K562 (cell line): ENCODE data around the gene MEAF6. TPM values are rescaled to one million over a fixed set of nuclear protein-coding genes. Genes with fewer than 3 reads are reported as not detected.

ENCODE experiments used
- CBX5 ChIP-seq: IDR thresholded peaks from 2 replicates; pipeline ENCODE4 v1.6.1; 2014; ENCODE audit warnings: low read depth, borderline replicate concordance
- EHMT2 ChIP-seq: fragments of 450-650 bp; IDR thresholded peaks from 2 replicates; pipeline ENCODE4 v1.6.1; 2018; ENCODE audit warnings: antibody characterized with exemption
- GATA2 ChIP-seq: sonication (generic); formaldehyde crosslinking; IDR thresholded peaks from 2 replicates; pipeline ENCODE4 v1.4.0; 2020; ENCODE audit warnings: mild to moderate bottlenecking, missing genetic modification reagents
- GTF2F1 ChIP-seq: IDR thresholded peaks from 2 replicates; pipeline ENCODE4 v1.6.1; 2011; ENCODE audit warnings: low read depth, low read length, improper control_type of control experiment
- HDAC2 ChIP-seq: fragments of 450-650 bp; IDR thresholded peaks from 2 replicates; pipeline ENCODE4 v1.6.1; 2016; ENCODE audit warnings: mild to moderate bottlenecking
- HDAC6 ChIP-seq: IDR thresholded peaks from 2 replicates; pipeline ENCODE4 v1.6.1; 2012; ENCODE audit warnings: low read depth, mild to moderate bottlenecking, control low read depth, inconsistent platforms, low read length, moderate library complexity
- HMGXB4 ChIP-seq: sonication (generic); formaldehyde crosslinking; IDR thresholded peaks from 2 replicates; pipeline ENCODE4 v1.8.1; 2023; ENCODE audit warnings: mild to moderate bottlenecking, missing genetic modification reagents
- KDM2B ChIP-seq: fragments of 250-450 bp; sonication (Bioruptor Pico); IDR thresholded peaks from 2 replicates; pipeline ENCODE4 v1.8.0; 2021; ENCODE audit warnings: mild to moderate bottlenecking, moderate library complexity
- MBD2 ChIP-seq: sonication (generic); IDR thresholded peaks from 2 replicates; pipeline ENCODE4 v1.6.1; 2016; ENCODE audit warnings: low read depth, borderline replicate concordance
- MCM7 ChIP-seq, 2 experiments: fragments of 450-650 bp; IDR thresholded peaks; 2 replicates each; pipeline ENCODE4 v1.6.1; 2016 to 2018
- NR2C1 ChIP-seq, 2 experiments: fragments of 450-650 bp; IDR thresholded peaks; 2 replicates each; pipeline ENCODE4 v1.6.1; 2017; ENCODE audit warnings: mild to moderate bottlenecking in 2 of 2, antibody characterized with exemption in 1 of 2, inconsistent platforms in 1 of 2, missing compliant biosample characterization in 1 of 2, missing genetic modification characterization in 1 of 2
- NR3C1 ChIP-seq: sonication (generic); formaldehyde crosslinking; IDR thresholded peaks from 2 replicates; pipeline ENCODE4 v1.8.1; 2022; ENCODE audit warnings: missing genetic modification reagents
- PML ChIP-seq: IDR thresholded peaks from 2 replicates; pipeline ENCODE4 v1.6.1; 2012; ENCODE audit warnings: low read length, inconsistent platforms
- POLR2AphosphoS2 ChIP-seq: IDR thresholded peaks from 2 replicates; pipeline ENCODE4 v1.6.1; 2012; ENCODE audit warnings: low read length, improper control_type of control experiment
- SFPQ ChIP-seq: fragments of 200-400 bp; formaldehyde crosslinking; IDR thresholded peaks from 2 replicates; pipeline ENCODE4 v1.6.1; 2017; ENCODE audit warnings: mild to moderate bottlenecking, low read depth, low read length, moderate library complexity
- TRIM25 ChIP-seq: fragments of 450-650 bp; IDR thresholded peaks from 2 replicates; pipeline ENCODE4 v1.7.0; 2016; ENCODE audit warnings: borderline replicate concordance
- UBTF ChIP-seq, 2 experiments: IDR thresholded peaks; 2 replicates each; pipeline ENCODE4 v1.6.1; 2012; ENCODE audit warnings: improper control_type of control experiment in 2 of 2, low read depth in 2 of 2, low read length in 2 of 2, borderline replicate concordance in 1 of 2
- ZFP36 ChIP-seq: fragments of 150-350 bp; IDR thresholded peaks from 2 replicates; pipeline ENCODE4 v1.6.1; 2018; ENCODE audit warnings: low read length, low read depth; ENCODE audit not compliant: partially characterized antibody
- ZNF232 ChIP-seq: sonication (generic); formaldehyde crosslinking; IDR thresholded peaks from 2 replicates; pipeline ENCODE4 v1.8.0; 2022; ENCODE audit warnings: mild to moderate bottlenecking, missing genetic modification reagents
- ZNF239 ChIP-seq: fragments of 250-450 bp; sonication (Bioruptor Pico); IDR thresholded peaks from 2 replicates; pipeline ENCODE4 v1.4.0; 2020; ENCODE audit warnings: mild to moderate bottlenecking
- ZNF561 ChIP-seq: fragments of 450-650 bp; formaldehyde crosslinking; conservative IDR thresholded peaks from 2 replicates; pipeline ENCODE4 v1.4.0; 2020; ENCODE audit warnings: mild to moderate bottlenecking, moderate library complexity
- polyA plus RNA-seq, 8 experiments: library from polyadenylated mRNA; depleted of rRNA in 4 of 8; stranded (reverse) in 5 of 8; unstranded in 3 of 8; fragments of >200 nt; fragmentation: Nextera tagmentation in 2 of 8; fragmentation: Illumina TruSeq in 1 of 8; extraction: Ambion mirVana in 2 of 8; extraction: Trizol in 1 of 8; gene quantifications; 2 replicates each; pipeline versions ENCODE4 v1.2.1 to v1.2.3, GENCODE V29; 2011 to 2014; ENCODE audit warnings: inconsistent platforms in 1 of 8, missing spikeins in 1 of 8
- total RNA-seq, 7 experiments: library from RNA; depleted of rRNA in 6 of 7; stranded (reverse); fragments of >200 nt in 6 of 7; fragmentation: Illumina TruSeq in 2 of 7; extraction: Trizol in 2 of 7; gene quantifications; 2 replicates each; pipeline versions ENCODE4 v1.2.1 to v1.2.3, GENCODE V29; 2011 to 2021; ENCODE audit warnings: low replicate concordance in 1 of 7

MEAF6 gene
- total and polyA plus RNA-seq, 9 of the 15 experiments (the other 6 are each of a cell fraction or from before 2014, with no cell fraction given): 55.0 to 151 (median 92.3) TPM

- TF ChIP-seq ZNF239 (CRISPR knock-in tag): no peak
- TF ChIP-seq ZFP36: peak; percentile 10
- TF ChIP-seq MBD2: peak; percentile 33; the same call in 1 of the 2 replicates
- TF ChIP-seq PML: no peak; the same call in 1 of the 2 replicates
- no peak for TF ChIP-seq ZNF561 (CRISPR knock-in tag)
- TF ChIP-seq GTF2F1: no peak
- TF ChIP-seq KDM2B: no peak
- TF ChIP-seq NR2C1 (IDR thresholded peaks at IDR 0.05): peak; percentile 66
- peak; percentile 61 for TF ChIP-seq NR2C1 (tag; IDR thresholded peaks at IDR 0.05)
- no peak for TF ChIP-seq EHMT2
- TF ChIP-seq POLR2AphosphoS2: no peak
- TF ChIP-seq TRIM25: no peak
- no peak for TF ChIP-seq GATA2
- TF ChIP-seq HMGXB4 (CRISPR knock-in tag): no peak
- TF ChIP-seq HDAC6: no peak
- no peak for TF ChIP-seq CBX5
- 0 out of 4 replicates have a peak, but pooled peaks of 1 of the 2 experiments have one; percentile 43 for TF ChIP-seq UBTF (IDR thresholded peaks at IDR 0.05; ENCODE audit: borderline replicate concordance in 1 of 2, low read depth in 2 of 2, low read length in 2 of 2)
- peak; percentile 36; the same call in 1 of the 2 replicates for TF ChIP-seq HDAC2
- no peak for TF ChIP-seq ZNF232 (CRISPR knock-in tag)
- TF ChIP-seq MCM7 (IDR thresholded peaks at IDR 0.05): no peak
- no peak for TF ChIP-seq NR3C1 (CRISPR knock-in tag)
- TF ChIP-seq SFPQ: no peak
Measured at GRCh38 chr1:37479255-37480124, 35.1 kb downstream of the MEAF6 start (continued).
